Measurements from ENCODE around the gene LAMB3.

Gene LAMB3

GRCh38 chr1:209597499-209597898 is 54.7 kb downstream of the LAMB3 start:
- Histone ChIP-seq H3K9ac (no peak overlapping the region), H3K36me3 (ENCODE audit: insufficient read depth) (no peaks in the 10 kb centered on the region)

GRCh38 chr1:209595599-209596285 is 56.5 kb downstream of the LAMB3 start:
- Histone ChIP-seq H3K27ac (no peak overlapping the region), H3K4me2 (no peak overlapping the region), H3K4me3 (IDR thresholded peaks at IDR 0.05; ENCODE audit: insufficient read depth, low read depth, low read length) (no peak overlapping the region), H3K79me2 (ENCODE audit: insufficient read depth, low read depth) (no peaks in the 10 kb centered on the region), H3K9ac (no peak overlapping the region), H2AFZ (ENCODE audit: low read depth) (no peak overlapping the region), H3K4me1 (ENCODE audit: low read depth, poor library complexity, severe bottlenecking) (no peaks in the 10 kb centered on the region), H3K36me3 (ENCODE audit: insufficient read depth) (no peaks in the 10 kb centered on the region), H3K27me3 (ENCODE audit: insufficient read depth, low read depth) (no peaks in the 10 kb centered on the region), H4K20me1 (ENCODE audit: insufficient read depth) (no peaks in the 10 kb centered on the region)
- TF ChIP-seq, protein P1, sequence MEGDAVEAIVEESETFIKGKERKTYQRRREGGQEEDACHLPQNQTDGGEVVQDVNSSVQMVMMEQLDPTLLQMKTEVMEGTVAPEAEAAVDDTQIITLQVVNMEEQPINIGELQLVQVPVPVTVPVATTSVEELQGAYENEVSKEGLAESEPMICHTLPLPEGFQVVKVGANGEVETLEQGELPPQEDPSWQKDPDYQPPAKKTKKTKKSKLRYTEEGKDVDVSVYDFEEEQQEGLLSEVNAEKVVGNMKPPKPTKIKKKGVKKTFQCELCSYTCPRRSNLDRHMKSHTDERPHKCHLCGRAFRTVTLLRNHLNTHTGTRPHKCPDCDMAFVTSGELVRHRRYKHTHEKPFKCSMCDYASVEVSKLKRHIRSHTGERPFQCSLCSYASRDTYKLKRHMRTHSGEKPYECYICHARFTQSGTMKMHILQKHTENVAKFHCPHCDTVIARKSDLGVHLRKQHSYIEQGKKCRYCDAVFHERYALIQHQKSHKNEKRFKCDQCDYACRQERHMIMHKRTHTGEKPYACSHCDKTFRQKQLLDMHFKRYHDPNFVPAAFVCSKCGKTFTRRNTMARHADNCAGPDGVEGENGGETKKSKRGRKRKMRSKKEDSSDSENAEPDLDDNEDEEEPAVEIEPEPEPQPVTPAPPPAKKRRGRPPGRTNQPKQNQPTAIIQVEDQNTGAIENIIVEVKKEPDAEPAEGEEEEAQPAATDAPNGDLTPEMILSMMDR (conservative IDR thresholded peaks at IDR 0.05; ENCODE audit: low read depth, low read length): no peak

More at GRCh38 chr1:209597499-209597898, 54.7 kb downstream of the LAMB3 start:
- TF ChIP-seq, protein P1 (conservative IDR thresholded peaks at IDR 0.05; ENCODE audit: low read depth, low read length): no peak
- no peak overlapping the region for H2AFZ ChIP-seq (ENCODE audit: low read depth)
- no peaks in the 10 kb centered on the region for H4K20me1 ChIP-seq (ENCODE audit: insufficient read depth)
- no peak overlapping the region for H3K27ac ChIP-seq
- H3K27me3 ChIP-seq (ENCODE audit: insufficient read depth, low read depth): no peaks in the 10 kb centered on the region
- H3K4me3 ChIP-seq (IDR thresholded peaks at IDR 0.05; ENCODE audit: insufficient read depth, low read depth, low read length): no peak overlapping the region
- no peak overlapping the region for H3K4me2 ChIP-seq
- no peaks in the 10 kb centered on the region for H3K4me1 ChIP-seq (ENCODE audit: low read depth, poor library complexity, severe bottlenecking)
- no peaks in the 10 kb centered on the region for H3K79me2 ChIP-seq (ENCODE audit: insufficient read depth, low read depth)

GRCh38 chr1:209595028-209595427 is 57.2 kb downstream of the LAMB3 start:
- Histone ChIP-seq H3K4me1 (ENCODE audit: low read depth, poor library complexity, severe bottlenecking) (no peaks in the 10 kb centered on the region), H3K4me3 (IDR thresholded peaks at IDR 0.05; ENCODE audit: insufficient read depth, low read depth, low read length) (no peak overlapping the region), H4K20me1 (ENCODE audit: insufficient read depth) (no peaks in the 10 kb centered on the region), H3K4me2 (no peak overlapping the region), H3K79me2 (ENCODE audit: insufficient read depth, low read depth) (no peaks in the 10 kb centered on the region), H3K36me3 (ENCODE audit: insufficient read depth) (no peaks in the 10 kb centered on the region), H3K9ac (no peak overlapping the region), H3K27me3 (ENCODE audit: insufficient read depth, low read depth) (no peaks in the 10 kb centered on the region), H2AFZ (ENCODE audit: low read depth) (no peak overlapping the region), H3K27ac (no peak overlapping the region)
- TF ChIP-seq, protein P1 (conservative IDR thresholded peaks at IDR 0.05; ENCODE audit: low read depth, low read length): no peak

- TF ChIP-seq, protein P1 (conservative IDR thresholded peaks at IDR 0.05; ENCODE audit: low read depth, low read length): no peak
- H3K27ac ChIP-seq: no peak overlapping the region
These were observed 57.8 kb downstream of the LAMB3 start for GRCh38 chr1:209594440-209594839.

More at GRCh38 chr1:209594440-209594839, 57.8 kb downstream of the LAMB3 start:
- H3K4me3 ChIP-seq (IDR thresholded peaks at IDR 0.05; ENCODE audit: insufficient read depth, low read depth, low read length): no peak overlapping the region
- no peaks in the 10 kb centered on the region for H3K79me2 ChIP-seq (ENCODE audit: insufficient read depth, low read depth)
- H4K20me1 ChIP-seq (ENCODE audit: insufficient read depth): no peaks in the 10 kb centered on the region
- H3K27me3 ChIP-seq (ENCODE audit: insufficient read depth, low read depth): no peaks in the 10 kb centered on the region
- no peaks in the 10 kb centered on the region for H3K4me1 ChIP-seq (ENCODE audit: low read depth, poor library complexity, severe bottlenecking)
- H2AFZ ChIP-seq (ENCODE audit: low read depth): no peak overlapping the region
- no peak overlapping the region for H3K9ac ChIP-seq
- H3K36me3 ChIP-seq (ENCODE audit: insufficient read depth): no peaks in the 10 kb centered on the region
- H3K4me2 ChIP-seq: no peak overlapping the region
